Effector CD4-positive, alpha-beta T cell (primary cell): Measurements from ENCODE around the gene IGFL2. TPM values are rescaled to one million over a fixed set of nuclear protein-coding genes. Genes with fewer than 3 reads are reported as not detected.
"Not testable (repeated sequence)": the region's sequence is repeated elsewhere in the genome, so short reads cannot be mapped to it uniquely, and the experiment has no call there.

Source experiments
- DNase-seq: peaks from one replicate; pipeline ENCODE4 v3.0.0-alpha.2; 2020
- total RNA-seq: gene quantifications from one replicate; lab custom pipeline; 2026; lab: John Stamatoyannopoulos, UW

Gene IGFL2
- not detected for total RNA-seq

DNA sequence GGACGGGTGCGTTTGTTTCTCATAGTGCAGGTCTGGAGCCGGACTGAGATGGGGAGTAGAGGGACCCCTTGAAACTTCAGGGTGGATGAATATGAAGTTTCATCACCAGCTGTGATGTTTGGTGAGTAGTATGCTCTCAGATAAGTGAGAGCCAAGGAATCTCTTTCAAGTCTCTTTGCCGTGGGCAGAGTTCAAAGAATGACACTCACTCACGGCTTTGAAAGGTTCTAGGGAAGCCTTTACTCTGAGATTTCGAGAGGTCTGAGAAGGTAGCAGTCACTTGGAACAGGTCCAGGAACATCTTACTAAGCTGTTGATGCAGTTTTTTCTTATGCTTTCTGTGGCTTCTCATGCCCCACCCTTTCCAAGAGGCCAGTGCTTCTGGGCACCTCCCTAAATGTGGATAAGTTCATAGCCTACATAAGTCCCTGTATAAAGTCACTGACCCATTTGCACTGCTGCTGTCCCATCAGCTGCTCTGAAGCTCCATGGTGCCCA, at the start of gene IGFL2:
Gene IGFL2 (plus strand): TSS at position 448 of the 498 bp plus-strand sequence. CDS start 41 bp downstream, at position 489.
- DNase-seq: no peak

DNA sequence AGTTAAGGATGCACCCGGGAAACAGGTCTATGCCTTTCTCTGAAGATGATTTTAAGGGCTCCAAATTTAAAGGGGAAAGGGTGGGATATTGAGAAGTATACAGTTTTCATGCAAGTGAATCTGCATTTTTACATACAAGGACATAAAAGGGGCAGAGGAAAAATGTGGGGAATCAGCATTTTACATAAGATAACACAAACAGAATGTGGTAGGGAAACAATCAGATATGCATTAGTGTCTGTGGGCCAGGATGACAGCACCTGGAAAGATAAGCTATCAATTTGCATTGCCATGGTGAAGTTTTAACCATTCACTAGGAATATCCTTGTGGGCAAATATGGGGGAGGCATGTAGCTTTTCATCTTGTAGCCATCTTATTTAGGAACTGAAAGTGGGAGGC, 47.7 kb upstream of the IGFL2 start:
- no peak for DNase-seq

DNA sequence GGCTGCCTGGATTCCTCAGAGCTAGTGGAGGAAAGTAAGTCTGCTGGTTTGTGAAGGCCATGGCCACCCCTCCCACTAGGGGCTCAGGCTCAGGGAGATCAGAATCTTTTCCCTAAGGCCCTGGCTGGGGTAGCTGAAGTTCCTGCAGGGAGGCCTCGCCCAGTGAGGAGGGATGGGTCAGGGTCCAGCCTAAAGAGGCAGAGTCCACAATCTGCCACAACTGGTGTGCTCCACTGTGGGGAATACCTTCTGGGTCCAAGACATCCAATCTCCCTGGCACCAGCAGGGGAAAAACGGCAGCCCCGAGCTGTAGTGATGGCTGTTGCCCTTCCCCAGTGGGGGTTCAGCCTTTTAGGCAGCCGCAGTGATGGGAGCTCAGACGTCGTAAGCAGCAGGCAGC, 46.7 kb upstream of the IGFL2 start:
- no peak for DNase-seq

DNA sequence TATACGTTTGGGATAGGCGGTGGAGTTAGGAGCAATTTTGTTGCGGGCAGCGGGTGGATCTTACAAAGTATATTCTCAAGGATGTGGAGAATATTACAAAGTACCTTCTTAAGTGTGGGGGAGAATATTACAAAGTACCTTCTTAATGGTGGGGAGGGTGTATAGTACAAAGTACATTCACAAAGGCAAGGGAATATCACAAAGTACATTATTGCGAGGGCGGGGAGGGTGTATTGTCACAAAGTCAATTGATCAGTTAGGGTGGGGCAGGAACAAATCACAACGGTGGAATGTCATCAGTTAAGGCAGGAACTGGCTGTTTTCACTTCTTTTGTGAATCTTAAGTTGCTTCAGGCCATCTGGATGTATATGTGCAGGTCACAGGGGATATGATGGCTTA, 45.7 kb upstream of the IGFL2 start:
- DNase-seq: not testable (repeated sequence)

DNA sequence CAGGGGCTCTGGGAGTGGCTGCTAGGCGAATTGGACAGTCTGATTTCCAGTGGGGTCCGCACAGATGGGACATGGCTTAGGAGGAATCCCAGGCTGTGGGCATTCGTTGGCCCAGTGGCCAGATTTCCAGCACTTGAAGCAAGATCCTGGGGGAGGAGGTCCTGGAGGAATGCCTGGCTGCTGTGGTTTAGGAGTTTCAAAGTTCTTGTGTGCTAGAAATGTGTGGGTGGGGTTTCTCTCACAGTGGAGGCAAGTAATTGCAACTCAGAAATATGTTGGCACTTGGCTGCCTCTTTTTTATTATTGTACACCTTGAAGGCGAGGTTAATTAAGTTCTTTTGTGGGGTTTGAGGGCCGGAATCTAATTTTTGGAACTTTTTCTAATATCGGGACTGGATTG, 40.7 kb upstream of the IGFL2 start:
- no peak for DNase-seq

DNA sequence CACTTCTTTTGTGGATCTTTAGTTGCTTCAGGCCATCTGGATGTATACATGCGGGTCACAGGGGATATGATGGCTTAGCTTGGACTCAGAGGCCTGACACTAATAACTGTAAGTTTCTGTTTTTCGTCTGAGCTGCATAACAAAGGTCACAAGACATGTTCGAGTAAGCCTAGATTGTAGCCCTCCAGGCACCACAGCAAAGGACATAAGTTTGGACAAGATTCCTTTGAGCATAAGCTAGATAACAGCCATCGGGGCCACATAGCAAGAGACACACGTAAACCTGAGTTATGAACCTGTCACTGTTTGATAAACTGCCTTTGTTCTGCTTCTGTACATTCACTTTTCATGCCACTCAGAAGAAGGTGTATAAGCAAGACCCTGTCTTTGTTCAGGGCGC, 38.2 kb upstream of the IGFL2 start:
- DNase-seq: no peak

DNA sequence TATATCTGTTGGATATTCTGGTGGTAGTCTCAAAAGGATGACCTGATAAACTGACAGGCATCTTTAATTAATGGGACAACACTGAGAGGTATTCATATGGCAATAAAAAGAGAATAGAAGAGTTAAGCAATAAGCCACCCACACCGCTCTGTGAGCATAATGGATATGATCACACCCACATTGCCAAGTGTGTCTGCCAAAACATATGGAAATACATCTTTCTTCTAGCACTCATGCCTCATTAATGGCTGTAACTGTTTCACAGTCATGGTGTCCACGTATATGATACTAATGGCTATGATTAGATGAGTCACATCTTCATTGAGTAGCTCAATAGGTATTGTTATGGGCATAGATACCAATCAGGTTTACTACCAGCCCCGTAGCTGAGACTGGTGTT, 36.7 kb upstream of the IGFL2 start:
- no peak for DNase-seq

DNA sequence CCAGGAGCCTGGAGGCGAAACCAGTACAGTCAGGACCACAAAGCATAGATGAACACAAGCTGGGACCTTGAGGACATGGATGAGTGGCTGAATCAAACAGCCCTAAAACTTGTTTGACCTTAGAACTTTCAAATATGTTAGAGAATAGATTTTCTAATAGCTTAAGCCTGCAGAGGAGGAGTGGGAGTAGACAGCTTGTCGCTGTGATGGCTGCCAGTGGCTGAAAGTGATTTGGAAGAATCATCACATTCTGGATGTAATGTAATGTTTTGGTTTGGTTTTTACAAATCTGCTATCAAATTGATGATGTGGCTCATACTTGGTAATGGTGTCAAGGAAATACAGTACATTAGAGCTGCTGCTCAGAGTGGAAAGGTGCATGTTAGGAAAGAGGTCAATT, 35.5 kb upstream of the IGFL2 start:
- DNase-seq: no peak

DNA sequence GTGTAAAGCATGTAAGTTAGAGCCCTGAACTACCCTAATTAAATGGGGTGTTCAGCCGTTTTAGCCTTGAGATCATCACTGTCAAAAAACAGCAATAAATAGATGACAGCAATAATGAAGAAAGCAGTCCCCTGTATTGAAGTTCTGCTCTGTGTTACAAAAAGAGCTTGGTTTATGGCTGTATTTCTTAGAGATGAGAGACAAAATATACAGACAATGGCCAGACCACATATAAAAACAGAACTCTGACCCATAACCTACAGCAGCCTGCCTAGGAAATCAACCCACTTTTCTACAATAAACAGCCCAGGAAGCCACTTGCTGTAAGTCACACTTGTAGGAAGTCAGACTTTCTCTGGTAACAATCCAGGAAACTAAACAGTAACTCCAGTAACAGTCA, 34.3 kb upstream of the IGFL2 start:
- no peak for DNase-seq

DNA sequence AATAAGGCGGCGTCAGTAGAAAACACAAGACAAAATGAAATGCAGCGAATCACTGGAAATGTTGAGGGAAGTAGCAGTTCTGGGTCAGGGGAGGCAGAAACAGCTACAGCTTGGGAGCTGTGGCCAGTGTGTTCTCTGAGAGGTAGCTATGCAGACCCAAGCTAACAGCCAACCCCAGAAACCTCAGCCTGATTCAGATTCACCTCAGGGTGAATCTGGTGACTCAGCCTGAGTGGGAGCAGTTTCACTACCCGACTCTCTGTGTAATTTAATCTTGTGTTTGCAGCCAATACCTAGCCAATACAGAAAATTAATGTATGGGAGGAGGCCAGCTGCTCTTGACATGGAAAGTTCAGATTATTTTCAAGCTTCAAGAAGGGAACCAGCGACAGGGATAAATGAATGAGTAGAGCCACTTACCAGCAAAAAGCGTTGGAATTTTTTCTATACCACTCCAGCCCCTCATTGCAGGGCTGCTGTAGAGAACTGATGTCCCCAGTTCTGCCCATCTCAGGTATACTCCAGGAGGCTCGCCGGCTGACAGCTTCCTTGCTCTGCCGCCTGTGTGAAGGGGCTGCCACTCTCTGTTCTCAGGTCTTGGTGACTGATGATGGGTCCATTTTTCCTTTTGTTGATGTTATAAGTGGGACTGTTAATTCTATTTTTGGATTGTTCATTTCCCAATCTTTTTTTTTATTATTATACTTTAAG, 32.5 kb upstream of the IGFL2 start:
- DNase-seq: no peak

DNA sequence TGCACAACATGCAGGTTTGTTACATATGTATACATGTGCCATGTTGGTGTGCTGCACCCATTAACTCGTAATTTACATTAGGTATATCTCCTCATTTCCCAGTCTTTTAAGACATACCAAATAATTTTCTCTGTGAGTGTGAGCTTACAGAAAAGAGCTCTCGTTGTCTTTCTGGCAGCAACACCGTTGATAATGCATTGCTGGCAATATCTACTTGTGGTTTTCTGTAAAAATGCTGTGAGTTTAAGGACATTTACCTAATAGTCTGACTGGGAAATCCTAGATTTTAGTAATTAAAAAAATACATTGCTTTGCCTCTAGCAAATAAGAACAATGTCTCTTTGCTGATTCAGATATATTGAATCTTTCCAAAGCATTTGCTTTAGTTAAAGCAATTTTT, 31.9 kb upstream of the IGFL2 start:
- DNase-seq: no peak

DNA sequence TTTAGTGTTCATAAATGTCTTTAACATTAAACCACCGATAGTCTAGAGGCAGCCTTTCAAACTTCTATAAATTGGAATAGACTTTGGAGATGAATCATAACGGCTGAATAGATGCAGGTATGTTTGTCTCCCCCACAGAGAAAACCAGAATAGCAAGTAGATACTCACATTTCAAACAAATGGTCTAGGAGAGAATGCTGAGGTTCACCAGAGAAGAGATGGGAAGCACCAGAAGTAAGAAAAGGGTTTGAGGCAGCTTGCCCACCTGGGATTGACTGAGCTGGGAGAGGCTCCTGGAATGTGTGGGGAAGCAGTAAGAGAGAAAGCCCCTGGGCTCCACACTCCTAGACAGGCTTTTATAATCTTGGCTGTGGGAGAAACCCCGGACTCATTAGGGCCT, 29.9 kb upstream of the IGFL2 start:
- DNase-seq: no peak

DNA sequence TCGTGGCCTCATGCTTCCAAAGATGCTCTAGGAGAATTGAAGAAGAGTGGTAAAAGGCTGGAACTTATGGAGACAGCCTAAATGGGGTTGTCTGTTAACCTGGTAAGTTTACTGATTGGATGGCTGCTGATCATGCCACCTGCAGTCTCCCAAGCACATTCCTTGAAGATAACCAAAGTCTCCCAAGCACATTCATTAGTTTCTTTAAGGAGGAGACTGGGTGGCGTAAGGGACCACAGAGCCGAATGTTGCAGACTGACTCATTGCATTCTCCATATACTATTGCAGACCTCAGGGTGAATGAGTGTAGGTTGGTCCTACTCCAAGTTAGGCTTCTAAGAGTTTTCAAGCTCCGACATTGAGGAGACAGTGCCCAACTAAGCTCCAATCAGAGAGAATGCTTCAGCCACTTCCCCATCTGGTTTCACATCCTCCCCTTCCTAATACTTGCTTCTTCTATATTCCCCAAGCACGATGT, 23.4 kb upstream of the IGFL2 start, which contains the start of gene IGFL3:
Gene IGFL3 (minus strand): TSS at position 51 of the 478 bp plus-strand sequence. CDS start 39 bp downstream, at position 12.
- no peak for DNase-seq

DNA sequence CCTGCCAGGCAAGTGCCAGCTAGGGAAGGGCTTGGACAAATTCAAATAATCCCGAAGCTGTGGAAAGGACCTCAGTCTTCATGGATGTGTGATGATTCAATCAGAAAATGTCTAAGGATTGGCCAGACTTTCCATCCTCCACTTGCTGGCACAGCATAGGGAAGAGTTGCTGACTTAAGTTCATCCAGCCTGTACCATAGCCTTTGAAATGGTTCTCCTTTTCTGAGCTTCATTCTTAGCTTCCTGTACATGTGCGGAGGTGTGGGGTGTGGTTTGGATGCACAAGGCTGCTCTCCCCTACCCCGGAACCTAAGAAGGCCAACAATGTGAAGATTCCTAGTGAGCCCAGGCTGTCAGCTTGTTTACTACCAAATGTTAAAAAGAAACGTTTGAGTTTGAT, 22.6 kb upstream of the IGFL2 start:
- no peak for DNase-seq

DNA sequence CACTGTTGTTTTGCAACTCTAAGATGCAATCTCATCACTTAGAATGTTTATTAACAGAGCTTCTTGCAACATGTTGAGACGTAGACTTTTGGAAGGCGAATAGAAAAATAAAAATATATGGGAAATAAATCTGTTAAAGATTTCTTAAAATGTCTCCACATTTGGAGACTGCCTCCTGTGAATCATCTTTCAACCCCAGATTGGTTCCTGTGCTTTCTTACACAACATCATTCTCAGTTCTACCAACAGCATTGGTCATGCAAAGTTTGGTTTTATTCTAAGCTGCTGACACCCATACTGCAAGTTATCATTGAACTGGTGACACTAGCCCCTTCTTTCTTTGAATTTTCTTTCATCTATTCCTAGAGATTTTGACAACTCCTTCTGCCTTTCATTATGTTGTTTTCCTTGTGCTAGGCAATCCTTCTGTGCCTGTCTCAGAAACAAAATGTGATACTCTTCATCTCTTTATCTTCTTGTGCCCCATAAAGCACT, 21.9 kb upstream of the IGFL2 start:
- DNase-seq: no peak

DNA sequence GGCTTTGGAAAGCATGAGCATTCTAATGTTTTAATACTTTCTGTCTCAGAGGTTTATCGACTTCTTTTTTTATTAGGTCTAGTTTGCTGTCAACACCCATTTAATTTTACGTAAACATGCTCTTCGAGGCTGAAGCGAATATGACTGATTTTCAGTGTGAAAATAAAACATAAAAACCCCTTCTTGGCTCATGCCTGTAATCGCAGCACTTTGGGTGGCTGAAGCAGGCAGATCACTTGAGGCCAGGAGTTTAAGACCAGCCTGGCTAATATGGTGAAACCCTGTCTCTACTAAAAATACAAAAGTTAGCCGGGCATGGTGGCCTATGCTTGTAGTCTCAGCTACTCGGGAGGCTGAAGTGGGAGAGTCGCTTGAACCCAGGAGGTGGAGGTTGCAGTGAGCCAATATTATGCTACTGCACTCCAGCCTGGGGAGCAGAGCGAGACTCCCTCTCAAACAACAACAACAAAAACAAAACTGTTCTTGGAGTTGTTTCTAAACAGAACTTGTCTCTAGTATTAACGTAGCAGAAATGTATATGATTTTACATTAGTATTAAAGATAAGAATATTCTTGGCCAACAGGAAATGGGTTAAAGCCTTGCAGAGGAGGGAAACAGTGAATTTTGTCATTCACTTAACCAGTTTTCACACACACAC, 16.4 kb upstream of the IGFL2 start:
- no peak for DNase-seq

DNA sequence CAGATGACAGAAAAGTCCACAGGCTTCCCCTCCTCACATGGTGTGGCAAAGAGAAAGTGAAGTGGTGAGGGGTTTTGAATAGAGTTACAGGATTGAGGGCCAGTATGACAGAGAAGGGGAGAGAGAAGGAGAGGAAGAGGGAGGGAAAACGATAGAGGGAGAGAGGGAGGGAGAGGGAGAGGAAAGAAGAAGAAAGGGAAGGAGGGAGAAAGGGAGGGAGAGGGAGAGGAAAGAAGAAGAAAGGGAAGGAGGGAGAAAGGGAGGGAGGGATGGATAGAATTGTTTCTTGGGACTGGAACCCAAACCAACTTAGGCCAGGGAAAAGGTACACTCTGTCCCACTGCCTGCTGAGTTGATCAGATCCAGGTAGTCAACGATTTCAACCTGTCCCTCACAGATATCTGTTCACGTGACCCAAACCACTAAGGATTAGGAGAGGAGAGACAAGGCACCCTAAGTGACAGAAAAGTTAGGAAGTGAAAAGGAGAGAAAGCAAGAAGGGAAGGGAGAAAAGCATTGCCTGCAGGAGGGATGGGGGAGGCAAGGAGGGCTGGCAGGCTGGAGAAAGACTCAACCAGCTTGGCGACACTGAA, 15.4 kb upstream of the IGFL2 start:
- no peak for DNase-seq

DNA sequence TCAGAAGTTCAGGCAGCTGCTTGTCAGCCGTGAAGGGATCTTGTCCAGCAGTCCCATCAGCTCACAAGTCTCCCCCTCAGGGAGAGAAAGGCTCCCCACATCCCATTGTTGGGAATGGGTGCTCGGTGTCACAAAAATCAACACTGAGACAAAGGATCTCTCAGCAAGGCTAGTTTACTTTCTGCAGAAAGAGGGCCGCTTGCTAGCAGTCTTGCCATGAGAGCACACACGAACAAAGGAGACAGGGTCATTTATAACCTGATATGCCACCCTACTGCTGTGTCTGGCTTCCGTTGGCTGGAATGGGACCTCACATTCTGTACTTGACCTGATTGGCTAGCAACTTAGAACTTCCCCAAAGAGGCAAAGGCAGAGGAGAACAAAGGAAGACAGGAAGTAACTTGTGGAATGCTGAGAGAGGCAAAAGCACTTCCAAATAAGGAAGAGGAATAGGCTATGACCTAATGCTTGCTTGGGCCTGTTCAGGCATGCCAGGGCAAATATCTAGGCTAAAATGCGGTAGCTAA, 14.9 kb upstream of the IGFL2 start:
- DNase-seq: no peak

DNA sequence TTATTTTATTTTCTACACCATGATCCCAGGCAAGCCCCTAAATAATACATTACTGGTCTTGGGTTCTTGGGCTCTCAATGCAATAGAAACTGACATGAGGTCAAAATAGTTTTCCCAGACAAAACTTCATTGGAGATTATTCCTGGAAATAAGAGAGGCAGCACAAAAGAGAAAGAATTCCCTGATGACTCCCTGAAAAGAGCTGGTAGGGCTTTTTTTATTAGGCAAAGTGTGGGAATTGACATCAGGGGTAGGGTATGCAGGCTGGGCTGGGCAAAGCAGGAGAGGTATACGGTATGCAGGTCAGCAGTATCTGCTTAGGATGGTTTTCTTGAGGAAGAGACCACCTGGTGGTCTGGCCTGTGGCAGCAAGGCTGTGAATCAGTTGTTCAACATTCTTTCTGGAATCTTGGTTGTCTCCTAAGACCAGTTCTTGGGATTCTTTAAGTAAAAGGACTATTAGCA, 14.2 kb upstream of the IGFL2 start:
- no peak for DNase-seq

DNA sequence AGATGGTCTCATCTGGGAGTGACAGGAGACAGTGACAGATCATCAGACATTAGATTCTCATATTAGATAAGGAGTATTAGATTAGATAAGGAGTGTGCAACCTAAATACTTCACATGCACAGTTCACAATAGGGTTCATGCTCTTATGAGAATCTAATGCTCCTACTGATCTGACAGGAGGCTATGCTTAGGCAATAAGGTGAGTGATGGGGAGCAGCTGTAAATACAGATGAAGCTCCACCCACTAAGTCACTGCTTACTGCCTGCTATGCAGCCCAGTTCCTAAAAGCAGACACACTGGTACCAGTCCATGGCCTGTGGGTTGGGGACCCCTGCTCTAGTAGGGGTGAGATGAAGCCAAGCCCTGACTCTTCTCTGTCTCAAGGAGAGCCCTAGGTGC, 13.5 kb upstream of the IGFL2 start:
- no peak for DNase-seq

DNA sequence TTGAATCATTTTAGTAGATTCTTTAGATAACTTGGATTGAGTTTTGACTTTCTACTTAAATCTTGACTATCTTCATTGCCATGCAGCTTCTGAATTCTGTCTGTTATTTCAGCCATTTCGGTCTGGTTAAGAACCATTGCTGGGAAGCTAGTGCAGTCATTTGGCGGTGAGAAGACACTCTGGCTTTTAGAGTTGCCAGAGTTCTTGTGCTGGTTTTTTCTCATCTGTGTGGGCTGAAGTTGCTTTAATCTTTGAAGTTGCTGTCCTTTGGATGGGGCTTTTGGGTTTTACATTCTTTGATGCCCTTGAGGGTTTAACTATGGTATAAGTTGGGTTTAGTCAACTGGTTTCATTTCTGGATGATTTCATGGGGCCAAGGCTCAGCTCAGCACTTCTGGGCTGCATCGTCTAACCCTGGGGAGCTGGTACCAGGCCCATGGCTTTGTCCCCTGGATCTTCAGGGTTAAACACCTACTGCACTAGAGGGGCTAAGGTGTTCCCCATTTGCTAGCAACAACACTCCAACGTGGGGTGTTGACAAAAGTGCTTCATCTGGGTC, 10.0 kb upstream of the IGFL2 start:
- no peak for DNase-seq

DNA sequence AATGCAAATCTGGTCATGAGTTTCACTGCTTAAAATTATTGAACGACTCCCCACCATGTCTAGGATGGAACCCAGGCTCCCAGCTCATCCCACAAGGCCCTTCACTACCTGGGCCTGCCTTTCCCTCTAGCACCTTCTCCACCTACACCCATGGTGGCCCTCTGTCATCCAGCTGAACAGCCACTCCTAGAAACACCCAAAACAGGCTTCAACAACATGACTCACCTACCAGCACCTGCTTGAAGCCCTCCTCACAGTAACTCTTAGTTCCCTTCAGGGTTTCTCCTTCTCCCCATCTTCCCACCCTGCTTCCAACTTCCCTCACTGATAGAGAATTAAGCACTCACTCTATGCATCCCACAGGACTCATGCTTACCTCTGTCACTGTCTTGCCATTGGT, 6.6 kb upstream of the IGFL2 start:
- DNase-seq: no peak

DNA sequence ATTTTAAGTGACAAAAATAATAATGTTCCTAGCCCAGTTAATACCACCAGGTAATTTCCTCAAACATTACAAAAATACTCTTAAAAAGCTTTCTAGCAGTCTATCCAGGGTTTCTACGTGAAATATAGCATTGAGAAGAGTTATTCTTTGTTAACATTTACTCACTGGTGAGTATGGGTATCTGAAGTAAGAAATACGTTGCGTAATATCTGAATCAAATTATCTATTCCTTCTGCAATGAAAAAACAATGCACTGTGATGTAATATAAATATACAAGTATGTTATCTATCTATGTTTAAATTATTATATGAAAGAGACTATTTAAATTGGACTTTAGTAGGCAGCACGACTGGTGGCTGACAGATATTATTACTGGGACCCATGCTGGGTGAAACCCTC, 5.7 kb upstream of the IGFL2 start:
- no peak for DNase-seq
